Measurements from ENCODE around the gene ATOSA.

- TF ChIP-seq CTCF (IDR thresholded peaks at IDR 0.05 in 2 of 3, conservative IDR thresholded peaks at IDR 0.05 in 1 of 3; ENCODE audit: borderline replicate concordance in 1 of 3, insufficient read depth in 1 of 3, low read depth in 2 of 3, low read length in 2 of 3) (no peak), POLR2A (IDR thresholded peaks at IDR 0.05; ENCODE audit: borderline replicate concordance, extremely low read depth, insufficient read depth, insufficient read length) (no peak), POLR2AphosphoS5 (IDR thresholded peaks at IDR 0.05; ENCODE audit: low read depth, low read length) (no peak), REST (IDR thresholded peaks at IDR 0.05; ENCODE audit: low read depth) (no peak), TCF7L2 (IDR thresholded peaks at IDR 0.05; ENCODE audit: borderline replicate concordance, extremely low read depth, insufficient read depth, insufficient read length) (no peak), ZNF274 (IDR thresholded peaks at IDR 0.05; ENCODE audit: low read depth, low read length) (no peak), EZH2 (IDR thresholded peaks at IDR 0.05) (no peak), RAD21 (IDR thresholded peaks at IDR 0.05; ENCODE audit: low read depth) (no peak), EZH2phosphoT487 (IDR thresholded peaks at IDR 0.05; ENCODE audit: borderline replicate concordance) (no peak), MAX (IDR thresholded peaks at IDR 0.05) (no peak), SP1 (IDR thresholded peaks at IDR 0.05; ENCODE audit: low read depth) (no peak)
These were observed 16.0 kb upstream of the ATOSA start for GRCh38 chr15:52695154-52695553.
